Activated CD4-positive, alpha-beta T cell treated with anti-CD3 and anti-CD28 coated beads, Interleukin-10, Interleukin-2, amounts not matched to agents 100 ng/mL and 50 ng/mL, durations not matched to agents 16 hours and 8 hours (primary cell): Measurements from ENCODE around the gene SMPD3.

Experiments
- DNase-seq: peaks from one replicate; pipeline ENCODE4 v3.0.0-alpha.2; 2020

SMPD3 gene

GRCh38 chr16:68470461-68471150 is 22.3 kb upstream of the SMPD3 start:
- DNase-seq, result no peak

DNA sequence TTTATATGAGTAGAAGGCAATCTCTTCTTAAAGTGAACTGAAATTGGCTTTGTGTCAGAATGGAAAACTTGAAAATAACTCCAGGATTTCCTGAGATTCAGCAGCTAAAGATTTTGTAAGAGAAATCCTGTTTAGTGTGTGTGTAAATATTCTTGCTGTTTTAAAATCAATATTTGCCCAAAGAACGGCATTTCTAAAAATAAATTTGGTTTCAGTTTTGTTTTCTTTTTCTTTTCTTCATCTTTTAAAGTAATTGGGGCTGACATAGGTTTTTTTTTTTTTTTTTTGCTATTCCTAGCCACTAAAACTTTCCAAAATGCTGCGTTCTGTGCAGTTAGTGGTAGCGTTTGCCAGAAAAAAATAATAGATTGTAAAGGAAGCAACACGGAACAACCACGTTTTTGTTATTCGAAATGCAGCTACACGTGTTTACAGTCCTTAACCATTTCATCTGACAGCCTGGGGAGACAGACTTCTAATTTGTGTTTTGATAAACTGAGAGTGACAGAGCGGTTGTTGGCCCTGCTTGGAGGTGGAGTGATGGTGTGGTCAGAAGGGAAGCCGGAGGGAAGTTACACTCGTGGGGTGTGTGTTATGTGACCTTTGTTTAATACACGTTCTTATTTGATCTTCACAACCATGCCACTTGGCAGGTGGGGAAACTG is 21.6 kb upstream of the SMPD3 start:
- peak; percentile 22 for DNase-seq

GRCh38 chr16:68468842-68469241 is 20.5 kb upstream of the SMPD3 start:
- DNase-seq, result no peak

DNA sequence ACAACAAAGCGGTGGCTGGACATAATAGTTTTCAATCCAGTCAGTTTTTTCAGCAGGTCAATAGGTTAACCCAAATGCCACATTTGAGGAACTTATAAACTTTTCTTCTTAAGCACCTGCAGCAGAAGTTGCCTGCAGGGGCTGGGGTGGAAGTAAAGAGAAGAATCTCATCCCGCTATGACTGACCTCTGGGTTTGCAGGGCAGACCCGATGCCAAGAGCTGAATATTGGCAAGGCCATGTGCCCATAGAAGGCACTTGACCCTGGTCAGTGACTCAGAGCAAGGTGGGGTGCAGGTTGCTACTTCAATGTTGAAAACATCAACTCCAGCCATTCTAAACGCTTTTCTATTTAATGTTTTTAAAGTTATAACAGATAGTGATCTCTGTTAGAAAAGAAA is 17.9 kb upstream of the SMPD3 start:
- no peak for DNase-seq

DNA sequence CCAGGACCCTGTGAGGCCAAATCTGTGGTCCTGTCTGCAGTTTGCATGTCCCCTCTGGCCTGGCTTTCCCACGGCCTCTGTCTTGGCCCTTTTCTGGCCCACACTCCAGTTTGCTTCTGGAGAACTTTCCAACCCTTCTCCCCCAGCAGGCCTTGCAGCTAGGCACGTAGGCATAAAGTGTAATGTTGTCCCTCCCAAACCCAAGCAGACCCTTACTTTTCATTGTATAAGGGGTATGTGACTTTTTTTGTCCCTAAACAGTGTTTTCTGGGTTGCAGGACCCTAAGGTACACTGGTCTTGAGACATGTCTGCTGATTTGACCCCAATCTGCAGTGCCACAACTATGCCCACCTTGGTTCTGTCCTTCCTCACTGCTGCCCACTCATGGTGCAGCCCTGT is 15.6 kb upstream of the SMPD3 start:
- no peak for DNase-seq

DNA sequence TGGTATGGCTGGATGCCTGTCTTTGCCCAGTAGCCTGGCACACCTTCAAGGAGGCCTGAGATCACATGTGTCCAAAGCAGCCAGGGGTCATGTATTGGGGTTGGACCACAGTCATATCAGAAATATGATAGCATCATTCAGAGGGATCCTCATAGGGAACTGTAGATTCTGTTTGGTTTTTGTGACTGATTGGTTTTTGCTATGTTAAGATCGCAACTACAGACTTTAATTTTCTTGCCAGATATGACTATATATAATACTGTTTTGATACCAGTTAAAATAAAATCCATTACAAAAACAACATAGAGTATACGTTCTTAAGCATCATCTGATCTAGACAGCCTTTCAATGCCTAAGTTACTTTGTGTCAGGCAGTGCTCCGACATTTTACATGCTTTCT is 11.8 kb upstream of the SMPD3 start:
- peak; percentile 63 for DNase-seq

- no peak for DNase-seq
Observed at GRCh38 chr16:68459457-68459856, 11.1 kb upstream of the SMPD3 start.

- no peak for DNase-seq
Observed at GRCh38 chr16:68458551-68458950, 10.2 kb upstream of the SMPD3 start.

- DNase-seq, result no peak
Observed at GRCh38 chr16:68458101-68458500, 9.8 kb upstream of the SMPD3 start.

- DNase-seq, result no peak
Observed at GRCh38 chr16:68455631-68456030, 7.3 kb upstream of the SMPD3 start.

DNA sequence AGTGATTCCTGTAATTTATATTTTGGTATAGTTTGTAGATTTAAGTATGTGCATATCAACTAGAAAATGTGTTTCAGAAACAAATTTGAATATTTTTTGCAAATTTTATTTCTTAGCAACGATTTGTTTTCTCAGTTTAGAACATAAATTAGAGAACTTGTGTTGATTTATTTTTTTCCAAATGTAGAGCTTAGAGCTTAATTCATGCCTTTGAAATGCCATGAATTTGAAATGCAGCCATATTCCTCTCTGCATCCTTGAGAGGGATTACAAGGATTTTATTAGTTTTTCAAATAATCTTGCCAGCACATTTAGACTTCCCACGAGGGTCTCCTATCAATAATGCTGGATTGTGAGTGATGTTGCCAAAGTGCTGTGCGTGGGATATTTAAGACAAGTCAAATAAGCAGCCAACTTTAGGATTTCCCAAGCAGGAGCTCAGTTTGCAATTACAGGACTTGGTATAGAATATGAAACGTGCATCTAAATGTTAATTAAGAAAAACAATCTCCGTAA is 6.7 kb upstream of the SMPD3 start:
- DNase-seq, result no peak

GRCh38 chr16:68453816-68454215 is 5.5 kb upstream of the SMPD3 start:
- DNase-seq, result no peak

DNA sequence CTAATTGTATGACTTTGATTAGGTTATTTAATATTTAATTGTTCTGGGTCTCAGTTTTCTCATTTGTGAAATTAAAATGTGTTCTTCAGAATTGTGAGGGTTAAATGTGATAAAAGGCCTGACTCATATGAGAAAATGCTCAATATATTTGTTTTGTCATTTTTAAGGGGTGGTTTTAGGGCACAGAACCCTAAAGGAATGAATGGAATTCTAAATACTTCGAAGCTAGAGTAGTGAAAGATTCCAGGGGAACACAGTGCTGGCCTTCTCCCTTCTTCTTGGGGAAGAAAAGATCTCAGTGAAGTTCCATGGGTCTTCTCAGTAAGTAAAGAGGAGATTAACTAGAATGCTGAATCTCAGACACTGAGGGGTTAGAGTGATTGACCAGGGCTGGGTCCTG is 3.9 kb upstream of the SMPD3 start:
- no peak for DNase-seq

DNA sequence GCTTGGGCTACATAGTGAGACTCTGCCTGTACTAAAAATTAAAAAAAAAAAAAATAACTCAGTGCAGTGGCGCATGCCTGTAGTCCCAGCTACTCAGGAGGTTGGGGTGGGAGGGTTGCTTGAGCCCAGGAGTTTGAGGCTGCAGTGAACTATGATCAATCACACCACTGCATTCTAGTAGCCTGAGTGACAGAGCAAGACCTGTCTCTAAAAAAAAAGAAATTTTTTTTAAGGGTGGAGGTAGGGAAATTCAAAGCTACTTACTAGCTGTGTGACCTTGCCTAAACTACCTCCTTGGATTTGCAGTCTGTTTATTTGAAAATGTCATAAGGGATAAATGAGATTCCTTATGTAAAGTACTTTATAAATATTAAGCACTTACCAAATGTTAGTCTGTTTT is 3.4 kb upstream of the SMPD3 start:
- no peak for DNase-seq

GRCh38 chr16:68450741-68451255 is 2.5 kb upstream of the SMPD3 start:
- DNase-seq, result no peak

- DNase-seq, result no peak
Observed at GRCh38 chr16:68447653-68448359, 502 bp downstream of the SMPD3 start.

DNA sequence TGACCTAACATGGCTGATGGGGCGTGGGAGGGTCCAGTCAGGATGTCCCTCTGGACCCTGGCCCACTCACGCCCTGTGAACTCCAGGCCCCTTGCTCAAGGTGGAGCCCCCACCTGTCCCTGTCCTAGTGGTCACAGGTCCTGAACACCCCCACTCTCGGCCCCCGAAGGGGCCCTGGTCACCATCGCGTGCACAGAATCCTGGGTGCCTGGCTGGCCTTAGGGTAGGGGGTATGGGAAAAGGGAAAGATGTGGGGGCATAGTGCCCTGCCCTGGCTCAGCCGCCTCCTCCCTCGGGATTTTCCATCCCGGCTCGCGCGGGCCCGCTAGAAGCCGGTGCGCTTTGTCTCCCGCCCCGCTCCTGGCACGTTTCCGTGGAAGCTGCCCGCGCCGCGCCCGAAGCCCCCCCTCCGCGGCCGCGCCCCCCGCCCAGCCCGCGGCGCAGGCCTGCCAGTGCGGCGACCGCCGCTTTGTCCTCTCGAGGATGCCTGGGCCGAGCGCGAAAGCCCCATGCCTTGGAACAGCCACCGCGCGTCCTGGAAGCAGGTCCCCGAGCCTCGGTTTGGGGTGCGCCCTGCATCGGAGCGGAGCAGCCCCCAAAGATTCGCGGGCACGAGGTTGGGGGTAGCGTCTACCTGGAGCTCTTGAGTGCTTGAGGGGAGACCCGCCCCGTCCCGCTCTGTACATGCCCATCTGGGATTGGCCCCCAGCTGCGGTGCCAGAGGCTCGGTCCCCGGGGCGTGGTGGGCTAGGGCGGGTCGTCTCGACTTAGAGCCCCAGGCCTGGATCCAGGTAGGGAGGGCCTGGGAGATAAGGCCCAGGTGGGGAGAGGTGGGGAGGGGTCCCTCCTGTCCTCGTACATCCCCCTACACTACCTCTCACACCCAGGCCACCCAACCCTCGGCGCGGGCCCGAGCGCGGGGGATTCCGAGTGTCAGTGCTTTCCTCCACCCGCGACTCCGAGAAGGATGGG is 1.3 kb downstream of the SMPD3 start:
- DNase-seq, result no peak

- peak; percentile 72 for DNase-seq
Observed at GRCh38 chr16:68445458-68445857, 2.9 kb downstream of the SMPD3 start.

DNA sequence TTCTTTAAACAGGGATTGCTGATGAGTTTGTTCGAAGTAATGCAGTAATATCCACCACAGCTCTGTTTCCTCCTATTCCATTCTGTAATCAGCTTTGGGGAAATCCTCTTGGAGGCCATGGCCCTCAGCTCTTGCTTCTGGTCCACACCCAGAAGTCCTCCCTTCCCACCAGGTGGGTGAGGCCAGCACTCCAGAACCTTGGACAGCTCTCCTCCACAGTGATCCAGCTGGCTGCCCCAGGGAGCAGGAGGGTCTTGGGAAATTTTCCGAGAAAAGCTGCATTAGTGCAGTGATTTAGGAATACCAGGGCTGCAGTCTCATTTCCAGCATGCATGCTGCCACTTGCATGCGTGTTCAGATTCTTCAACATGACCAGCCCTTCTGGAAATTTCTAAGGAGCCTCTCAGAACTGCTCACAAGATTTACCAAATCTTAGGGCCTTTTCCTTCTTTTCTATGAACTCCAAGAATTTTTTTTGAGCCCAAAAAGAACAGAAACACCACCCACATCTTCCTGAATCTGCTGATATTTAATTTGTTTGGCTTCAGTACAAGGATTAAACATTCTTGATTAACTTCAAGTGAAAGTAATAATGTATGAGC is 4.2 kb downstream of the SMPD3 start:
- no peak for DNase-seq

- DNase-seq, result peak; percentile 23
Observed at GRCh38 chr16:68436581-68436980, 11.7 kb downstream of the SMPD3 start.

DNA sequence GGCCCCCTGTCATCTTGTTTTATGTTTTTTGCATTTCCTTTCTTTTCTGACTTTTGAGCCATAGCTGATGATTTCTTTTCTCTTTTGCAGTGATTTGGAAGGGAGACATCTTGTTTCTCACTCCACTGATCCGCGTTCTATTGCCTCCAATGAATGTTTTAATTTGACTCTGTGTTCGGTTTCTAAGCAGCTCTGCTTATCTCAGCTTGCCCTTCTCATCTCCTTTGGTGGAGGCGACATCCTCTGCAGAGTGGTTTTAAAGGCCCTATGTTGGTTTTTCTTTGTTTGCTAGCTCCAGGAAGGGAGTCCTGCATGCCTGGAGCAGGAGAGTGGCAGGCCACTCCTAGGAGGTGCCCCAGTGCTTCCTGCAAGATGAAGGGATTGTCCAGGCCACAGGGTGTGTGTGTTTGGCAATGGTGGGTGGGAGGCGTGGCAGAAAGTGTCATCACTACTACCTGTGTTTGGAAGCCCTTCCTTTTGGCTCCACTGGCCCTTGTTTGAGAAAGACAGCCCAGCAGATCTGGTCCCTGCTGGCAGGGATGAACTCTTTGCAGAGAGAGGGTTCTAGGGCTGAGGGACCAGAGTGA is 13.6 kb downstream of the SMPD3 start:
- DNase-seq, result no peak

GRCh38 chr16:68433316-68433715 is 15.0 kb downstream of the SMPD3 start:
- no peak for DNase-seq
